HEK293 (cell line): Measurements from ENCODE around the gene S100A10.

Experiments used
- CTCF ChIA-PET: fragments of 350-600 bp; formaldehyde crosslinking; extraction: SDS; loops from one replicate; lab custom pipeline; 2021; ENCODE audit warnings: antibody characterized with exemption; lab: Yijun Ruan, JAX
- POLR2A ChIA-PET: fragments of 300-600 bp; formaldehyde crosslinking; extraction: SDS; loops from one replicate; lab custom pipeline; 2020; ENCODE audit warnings: antibody characterized with exemption, inconsistent platforms; lab: Yijun Ruan, JAX
- H3K27ac ChIP-seq: fragments of 200-500 bp; sonication (Bioruptor generic); 2 replicates; pipeline ENCODE4 v1.5.1; 2014; ENCODE audit warnings: low read depth, low read length, control low read depth, inconsistent platforms; ENCODE audit errors: extremely low read depth
- H3K36me3 ChIP-seq, 2 experiments: fragments of 200-500 bp in 1 of 2; sonication (Bioruptor generic) in 1 of 2; 1 replicate in 1 of 2; 2 replicates in 1 of 2; pipeline ENCODE4 v1.5.1; 2014 to 2017; ENCODE audit warnings: inconsistent platforms in 2 of 2, low read length in 2 of 2; ENCODE audit not compliant: control insufficient read depth in 2 of 2, insufficient read depth in 1 of 2
- H3K4me1 ChIP-seq: fragments of 200-500 bp; sonication (Bioruptor generic); 2 replicates; pipeline ENCODE4 v1.5.1; 2014; ENCODE audit warnings: mild to moderate bottlenecking, low read length, inconsistent platforms; ENCODE audit not compliant: control insufficient read depth, insufficient read depth
- H3K4me3 ChIP-seq: 2 replicates; pipeline ENCODE4 v1.5.1; 2011; ENCODE audit warnings: low read depth, mild to moderate bottlenecking, control low read depth, low read length, moderate library complexity
- H3K9me3 ChIP-seq: fragments of 200-500 bp; sonication (Bioruptor generic); 2 replicates; pipeline ENCODE4 v1.5.1; 2014; ENCODE audit warnings: low read depth, low read length, inconsistent platforms; ENCODE audit not compliant: control insufficient read depth, insufficient read depth
- GLI4 ChIP-seq: fragments of 450-650 bp; formaldehyde crosslinking; IDR thresholded peaks from 2 replicates; pipeline ENCODE4 v1.5.1; 2016; ENCODE audit warnings: missing biosample characterization, missing genetic modification characterization
- KLF8 ChIP-seq: fragments of 450-650 bp; formaldehyde crosslinking; IDR thresholded peaks from 2 replicates; pipeline ENCODE4 v1.5.1; 2016; ENCODE audit warnings: missing biosample characterization, missing genetic modification characterization
- OSR2 ChIP-seq: fragments of 450-650 bp; formaldehyde crosslinking; IDR thresholded peaks from 2 replicates; pipeline ENCODE4 v1.5.1; 2016; ENCODE audit warnings: missing biosample characterization, missing genetic modification characterization
- PRDM1 ChIP-seq: fragments of 450-650 bp; formaldehyde crosslinking; IDR thresholded peaks from 2 replicates; pipeline ENCODE4; 2016; ENCODE audit warnings: missing biosample characterization, missing genetic modification characterization
- PRDM10 ChIP-seq: fragments of 450-650 bp; formaldehyde crosslinking; IDR thresholded peaks from 2 replicates; pipeline ENCODE4 v1.5.1; 2016; ENCODE audit warnings: missing biosample characterization, missing genetic modification characterization
- PRDM4 ChIP-seq: fragments of 450-650 bp; formaldehyde crosslinking; IDR thresholded peaks from 2 replicates; pipeline ENCODE4 v1.5.1; 2017; ENCODE audit warnings: missing biosample characterization, missing genetic modification characterization
- PRDM6 ChIP-seq: fragments of 450-650 bp; formaldehyde crosslinking; IDR thresholded peaks from 2 replicates; pipeline ENCODE4 v1.5.1; 2017; ENCODE audit warnings: missing biosample characterization, missing genetic modification characterization
- TRIM28 ChIP-seq: IDR thresholded peaks from 2 replicates; pipeline ENCODE4 v1.6.1; 2011; ENCODE audit warnings: low read length, control low read depth, borderline replicate concordance
- ZBTB44 ChIP-seq: fragments of 450-650 bp; IDR thresholded peaks from 2 replicates; pipeline ENCODE4 v1.5.1; 2018; ENCODE audit warnings: missing biosample characterization, mild to moderate bottlenecking, missing genetic modification characterization
- ZEB2 ChIP-seq: fragments of 450-650 bp; formaldehyde crosslinking; IDR thresholded peaks from 2 replicates; pipeline ENCODE4 v1.5.1; 2016; ENCODE audit warnings: missing biosample characterization, missing genetic modification characterization
- ZFHX2 ChIP-seq: fragments of 450-650 bp; formaldehyde crosslinking; conservative IDR thresholded peaks from 2 replicates; pipeline ENCODE4 v1.5.1; 2016; ENCODE audit warnings: missing biosample characterization, missing genetic modification characterization
- ZFP3 ChIP-seq: fragments of 450-650 bp; formaldehyde crosslinking; IDR thresholded peaks from 2 replicates; pipeline ENCODE4 v1.5.1; 2016; ENCODE audit warnings: low read depth, missing biosample characterization, missing genetic modification characterization
- ZNF155 ChIP-seq: fragments of 450-650 bp; formaldehyde crosslinking; IDR thresholded peaks from 2 replicates; pipeline ENCODE4 v1.5.1; 2016; ENCODE audit warnings: missing biosample characterization, missing genetic modification characterization
- ZNF157 ChIP-seq: fragments of 450-650 bp; formaldehyde crosslinking; IDR thresholded peaks from 2 replicates; pipeline ENCODE4 v1.5.1; 2016; ENCODE audit warnings: missing biosample characterization, missing genetic modification characterization
- ZNF26 ChIP-seq: fragments of 450-650 bp; formaldehyde crosslinking; IDR thresholded peaks from 2 replicates; pipeline ENCODE4 v1.5.1; 2016; ENCODE audit warnings: missing biosample characterization, missing genetic modification characterization
- ZNF354C ChIP-seq: fragments of 450-650 bp; formaldehyde crosslinking; IDR thresholded peaks from 2 replicates; pipeline ENCODE4 v1.5.1; 2016; ENCODE audit warnings: missing biosample characterization, missing genetic modification characterization, low read depth, borderline replicate concordance
- ZNF423 ChIP-seq: fragments of 450-650 bp; formaldehyde crosslinking; IDR thresholded peaks from 2 replicates; pipeline ENCODE4 v1.5.1; 2016; ENCODE audit warnings: missing biosample characterization, missing genetic modification characterization
- ZNF560 ChIP-seq: fragments of 450-650 bp; formaldehyde crosslinking; IDR thresholded peaks from 2 replicates; pipeline ENCODE4 v1.5.1; 2017; ENCODE audit warnings: missing biosample characterization, missing genetic modification characterization, borderline replicate concordance
- ZNF664 ChIP-seq: fragments of 450-650 bp; formaldehyde crosslinking; IDR thresholded peaks from 2 replicates; pipeline ENCODE4 v1.5.1; 2016; ENCODE audit warnings: missing biosample characterization, missing genetic modification characterization

S100A10 gene

GRCh38 chr1:151991663-151992302 lies 1.9 kb downstream of the S100A10 start:
- Histone ChIP-seq H3K4me1 (peaks cover 43% of the 10 kb centered on the region), H3K9me3 (no peaks in the 10 kb centered on the region), H3K4me3 (peak overlapping the region; percentile 79), H3K36me3 (no peaks in the 10 kb centered on the region), H3K27ac (peak overlapping the region; percentile 90)
- TF ChIP-seq ZNF664 (tag by site-specific recombination), result no peak
- TF ChIP-seq ZNF155 (tag by site-specific recombination), result no peak
- peak; percentile 26; the same call in 1 of the 2 replicates for TF ChIP-seq PRDM10 (tag by site-specific recombination)
- TF ChIP-seq PRDM4 (tag by site-specific recombination), result 0 out of 2 replicates have a peak, but pooled peaks have one; percentile 9
- TF ChIP-seq ZNF157 (tag by site-specific recombination), result no peak
- TF ChIP-seq ZFHX2, result no peak
- ChIA-PET POLR2A (interaction anchor here (0.6 to 3.2 kb wide), 13 partner anchors 9 to 710 kb away, joined by 3 to 15 read pairs (median 5); partner anchors contain the start of genes TDRKH, THEM4, TUFT1 and ZNF687), CTCF (interaction anchor here (0.6 to 9.3 kb wide), 10 partner anchors 10 to 257 kb away, joined by 3 to 131 read pairs (median 4); no protein-coding TSS in a partner anchor)

- H3K9me3 ChIP-seq, result no peaks in the 10 kb centered on the region
- H3K4me1 ChIP-seq, result peaks cover 45% of the 10 kb centered on the region
- peak overlapping the region; percentile 50 for H3K27ac ChIP-seq
- ChIA-PET CTCF (interaction anchor here (1.3 to 9.3 kb wide), 4 partner anchors 11 to 57 kb away, joined by 3 to 131 read pairs (median 28); no protein-coding TSS in a partner anchor), POLR2A (interaction anchor here (2.1 to 3.5 kb wide), 3 partner anchors 8 to 23 kb away, joined by 7 to 24 read pairs (median 13); no protein-coding TSS in a partner anchor)
- peaks cover 2 to 6% of the 10 kb centered on the region in 2 experiments; a peak in 2 of 3 replicates for H3K36me3 ChIP-seq
- H3K4me3 ChIP-seq, result no peak overlapping the region
- 0 out of 2 replicates have a peak, but pooled peaks have one; percentile 17 for TF ChIP-seq TRIM28
- TF ChIP-seq PRDM6 (tag by site-specific recombination), result peak; percentile 57
- TF ChIP-seq ZBTB44, result peak; percentile 45; the same call in 1 of the 2 replicates
- 0 out of 2 replicates have a peak, but pooled peaks have one; percentile 43 for TF ChIP-seq ZEB2 (tag by site-specific recombination)
- no peak for TF ChIP-seq ZNF354C (tag by site-specific recombination)
- peak; percentile 47; the same call in 1 of the 2 replicates for TF ChIP-seq PRDM4 (tag by site-specific recombination)
- no peak for TF ChIP-seq ZNF560
- TF ChIP-seq ZFP3 (tag by site-specific recombination), result 0 out of 2 replicates have a peak, but pooled peaks have one; percentile 60
- 0 out of 2 replicates have a peak, but pooled peaks have one; percentile 22 for TF ChIP-seq KLF8 (tag by site-specific recombination)
- peak; percentile 94 for TF ChIP-seq OSR2 (tag by site-specific recombination)
- TF ChIP-seq PRDM1 (tag by site-specific recombination), result no peak
- no peak for TF ChIP-seq ZNF423 (tag by site-specific recombination)
- TF ChIP-seq GLI4 (tag by site-specific recombination), result no peak
- no peak for TF ChIP-seq ZNF26
Measured at GRCh38 chr1:151990856-151991198, 2.8 kb downstream of the S100A10 start.
